CD4-positive, alpha-beta T cell treated with Interleukin-17A for 4 hours (primary cell): ENCODE data around the gene COQ10B.

Source experiments
- DNase-seq: peaks from one replicate; pipeline ENCODE4 v3.0.0-alpha.2; 2020; ENCODE audit warnings: mixed read lengths

COQ10B gene

DNA sequence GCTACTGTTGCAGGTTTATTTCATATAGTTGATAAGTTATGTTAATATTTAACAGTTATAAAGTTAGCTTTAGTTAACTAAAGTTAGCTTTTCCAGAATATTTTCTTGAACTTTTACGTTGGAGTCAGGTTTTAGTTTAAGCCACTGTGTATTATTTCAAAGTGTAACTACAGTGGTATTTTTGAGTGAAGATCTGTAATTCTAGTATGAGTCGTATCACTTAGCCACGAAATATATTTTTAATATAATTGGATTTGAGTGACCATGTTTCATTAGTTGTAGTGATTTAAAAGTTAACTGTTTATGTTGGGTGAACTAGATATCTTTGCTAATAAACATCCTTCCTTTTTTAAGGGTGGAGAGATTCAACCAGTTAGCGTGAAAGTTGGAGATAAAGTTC, 49.3 kb downstream of the COQ10B start:
- no peak for DNase-seq

DNA sequence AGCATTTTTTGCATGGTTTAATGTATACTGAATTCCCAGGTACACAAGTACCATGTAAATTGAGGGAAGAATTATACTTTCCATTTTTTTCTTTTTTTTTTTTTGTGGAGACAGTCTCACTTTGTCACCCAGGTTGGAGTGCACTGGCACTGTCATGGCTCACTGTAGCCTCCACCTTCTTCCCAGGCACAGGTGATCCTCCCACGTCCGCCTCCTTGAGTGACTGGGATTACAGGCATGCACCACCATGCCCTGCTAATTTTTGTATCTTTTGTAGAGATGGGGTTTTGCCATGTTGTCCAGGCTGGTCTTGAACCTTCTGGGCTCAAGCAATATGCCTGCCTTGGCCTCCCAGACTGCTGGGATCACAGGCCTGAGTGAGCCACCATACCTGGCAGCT, 50.6 kb downstream of the COQ10B start:
- DNase-seq = no peak

DNA sequence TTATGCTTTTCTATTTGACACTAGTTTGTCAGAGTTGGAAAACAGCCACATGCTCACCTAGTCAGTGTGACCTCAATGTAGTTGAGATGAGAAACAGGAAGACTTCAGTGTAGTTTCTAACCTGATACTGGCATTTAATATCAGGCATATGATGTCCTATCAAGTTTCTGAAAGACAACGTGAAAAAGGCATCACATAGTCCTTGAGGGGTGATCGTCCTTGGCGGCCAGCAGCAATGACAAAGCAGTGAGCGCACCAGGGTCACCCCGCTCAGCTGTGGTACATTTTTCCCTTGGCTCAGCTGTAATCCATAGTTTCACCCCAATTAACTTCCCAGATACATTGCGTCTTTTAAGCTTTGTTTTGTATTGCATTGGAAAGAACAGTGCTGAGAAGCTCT, 51.2 kb downstream of the COQ10B start:
- no peak for DNase-seq

DNA sequence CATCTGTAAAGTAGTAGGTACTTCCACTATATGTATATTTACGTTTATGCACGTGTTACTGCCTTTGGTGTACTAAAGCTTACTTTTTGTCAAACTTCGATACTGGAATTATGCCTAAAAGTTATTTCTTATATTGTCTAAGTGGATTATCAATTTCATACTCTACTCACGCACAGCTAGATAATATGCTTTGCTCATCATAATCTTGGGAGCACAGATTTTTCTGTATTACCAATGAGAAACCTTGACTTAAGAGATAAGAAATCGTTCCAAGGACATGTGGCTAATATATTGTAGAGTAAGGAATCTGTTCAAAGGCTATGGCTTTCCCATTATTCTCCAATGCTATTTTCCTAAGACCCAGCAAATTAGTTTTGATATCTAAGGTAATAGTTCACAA, 53.3 kb downstream of the COQ10B start:
- no peak for DNase-seq

GRCh38 chr2:197513915-197514314, 60.6 kb downstream of the COQ10B start:
- no peak for DNase-seq

DNA sequence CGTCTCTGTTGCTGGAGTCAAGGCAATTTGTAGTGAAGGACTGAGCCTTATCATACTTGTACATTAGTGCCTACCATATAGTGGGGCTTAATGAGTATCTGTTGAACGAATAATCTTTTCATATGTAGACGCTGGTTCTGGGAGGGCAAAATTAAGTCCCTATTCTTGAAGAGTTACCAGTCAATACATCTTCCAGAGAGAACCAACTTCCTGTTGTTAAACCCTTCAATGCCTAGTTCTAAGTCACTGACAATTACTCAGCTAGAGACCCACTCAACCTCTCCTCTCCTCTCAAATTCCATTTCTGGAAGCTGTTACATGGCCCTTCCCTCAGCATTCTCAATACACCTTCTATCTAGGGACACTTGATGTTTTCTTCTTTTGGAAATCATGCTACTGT, 61.4 kb downstream of the COQ10B start:
- no peak for DNase-seq

DNA sequence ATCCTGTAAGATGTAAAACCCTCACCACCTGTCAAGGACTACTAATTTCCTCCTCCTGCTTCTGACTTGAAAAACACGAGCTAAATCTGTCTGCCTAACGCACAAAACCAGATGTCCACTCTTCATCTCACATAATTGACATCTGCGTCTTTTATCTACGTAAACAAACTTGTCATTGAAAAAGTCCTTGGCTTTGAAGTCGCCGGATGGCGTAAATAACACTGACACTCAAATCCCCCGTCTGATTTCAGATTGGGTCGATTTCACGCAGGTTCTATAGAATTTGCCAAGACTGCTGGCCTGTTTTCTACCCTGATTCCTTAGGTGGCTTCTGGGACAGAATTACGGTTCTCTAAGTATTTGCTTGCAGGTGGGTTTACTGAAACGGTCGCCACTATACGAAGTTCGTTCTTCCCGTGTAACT, 62.0 kb downstream of the COQ10B start:
- DNase-seq = no peak

DNA sequence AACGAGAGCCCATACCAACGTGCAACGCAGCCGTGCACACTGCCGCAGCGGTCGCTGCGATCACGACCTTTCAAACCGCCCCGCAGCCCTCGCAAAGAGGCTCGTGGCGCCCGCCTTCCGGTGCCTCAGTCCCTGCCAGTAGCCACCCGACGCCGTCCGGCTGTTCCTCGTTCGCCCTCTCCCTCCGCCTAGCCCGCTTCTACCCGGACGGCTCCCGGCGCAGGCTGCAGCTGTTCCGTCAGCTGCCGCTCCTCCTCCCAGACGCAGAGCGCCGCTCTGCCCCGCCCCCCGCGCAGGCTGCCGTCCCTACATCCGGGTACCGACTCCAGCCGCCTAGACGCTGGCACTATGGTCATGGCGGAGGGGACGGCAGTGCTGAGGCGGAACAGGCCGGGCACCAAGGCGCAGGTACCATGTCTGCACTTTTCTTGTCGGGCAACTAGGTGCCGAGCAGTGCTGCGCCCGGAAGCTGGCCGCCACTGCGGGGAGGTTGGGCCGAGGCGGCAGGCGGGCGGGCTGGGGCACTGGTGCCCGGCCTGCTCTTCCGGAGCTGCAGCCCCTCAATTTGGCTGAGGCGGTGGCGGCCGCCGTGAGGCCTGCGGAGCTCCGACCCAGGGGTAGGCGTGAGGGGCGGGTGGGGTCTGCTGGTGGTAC, 62.5 kb downstream of the COQ10B start, which contains the start of gene MOB4:
Gene MOB4 (plus strand): TSS at position 328 of the 654 bp plus-strand sequence. CDS start 21 bp downstream, at position 349.
- peak; percentile 93 for DNase-seq

- DNase-seq = no peak
Observed at GRCh38 chr2:197516393-197516761, 63.0 kb downstream of the COQ10B start.

DNA sequence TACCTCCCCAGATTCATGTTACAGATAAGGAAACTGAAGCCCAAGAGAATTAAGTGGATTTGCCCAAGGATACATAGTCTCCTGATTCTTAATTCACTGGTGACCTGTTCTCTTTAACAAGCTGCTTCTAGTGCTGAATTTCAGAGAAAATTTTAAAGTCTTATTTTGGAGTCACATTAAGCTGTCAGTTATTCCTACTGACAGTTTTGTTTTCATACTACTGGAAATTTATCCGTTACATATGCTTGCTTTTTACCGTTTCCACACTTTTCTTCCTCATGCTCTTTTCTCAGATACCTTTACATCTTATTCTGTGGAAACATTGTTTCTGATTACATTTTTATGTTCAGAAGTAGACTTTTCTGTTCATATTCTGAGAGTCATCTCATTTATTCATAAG, 63.8 kb downstream of the COQ10B start:
- no peak for DNase-seq
